ENCODE measurements around the gene BTN1A1. TPM values are rescaled to one million over a fixed set of nuclear protein-coding genes. Genes with fewer than 3 reads are reported as not detected.
A peak's percentile ranks its signal among the peaks of the same experiment; 100 is the strongest.

BTN1A1 gene
- total RNA-seq, 1 donor from 2014 or later, result not detected

DNA sequence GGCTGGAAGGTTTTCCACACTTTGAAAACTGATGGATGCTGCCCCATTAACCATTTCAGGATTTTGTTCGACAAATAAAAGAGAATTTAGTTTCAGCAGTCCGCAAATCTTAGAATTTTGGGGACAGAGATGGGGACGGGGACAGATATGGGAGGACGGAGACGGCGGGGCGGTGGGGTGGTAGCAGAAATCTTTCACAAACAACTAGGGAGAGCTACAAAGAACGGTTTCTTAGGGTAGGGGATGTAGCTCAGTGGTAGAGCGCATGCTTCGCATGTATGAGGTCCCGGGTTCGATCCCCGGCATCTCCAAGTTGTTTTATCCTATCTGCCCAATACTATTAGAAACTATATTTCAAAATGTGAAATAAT lies 53.1 kb downstream of the BTN1A1 start:
- peak overlapping the region; percentile 43 for H2AFZ ChIP-seq (ENCODE audit: low read depth, low read length)
- no peak for FAIRE-seq
- DNase-seq (ENCODE audit: low read depth), result peak; percentile 46
- H3K27me3 ChIP-seq (ENCODE audit: insufficient read depth, low read length), result no peaks in the 10 kb centered on the region
- H3K9me3 ChIP-seq (ENCODE audit: insufficient read depth, low read depth, low read length), result no peaks in the 10 kb centered on the region
- H3K4me1 ChIP-seq (ENCODE audit: insufficient read depth, low read length), result peaks cover 6% of the 10 kb centered on the region
- H3K4me3 Mint-ChIP-seq (ENCODE audit: unreplicated experiment), result no peak overlapping the region
- no peaks in the 10 kb centered on the region for H3K79me2 ChIP-seq (ENCODE audit: insufficient read depth, low read length)
- no peak overlapping the region for H3K27ac Mint-ChIP-seq (ENCODE audit: unreplicated experiment)
- peak overlapping the region; percentile 86 for H3K4me2 ChIP-seq (ENCODE audit: low read length)
- no peaks in the 10 kb centered on the region for H3K9me3 Mint-ChIP-seq (ENCODE audit: unreplicated experiment)
- no peaks in the 10 kb centered on the region for H4K20me1 ChIP-seq (ENCODE audit: insufficient read depth, low read length)
- TF ChIP-seq, protein P1, sequence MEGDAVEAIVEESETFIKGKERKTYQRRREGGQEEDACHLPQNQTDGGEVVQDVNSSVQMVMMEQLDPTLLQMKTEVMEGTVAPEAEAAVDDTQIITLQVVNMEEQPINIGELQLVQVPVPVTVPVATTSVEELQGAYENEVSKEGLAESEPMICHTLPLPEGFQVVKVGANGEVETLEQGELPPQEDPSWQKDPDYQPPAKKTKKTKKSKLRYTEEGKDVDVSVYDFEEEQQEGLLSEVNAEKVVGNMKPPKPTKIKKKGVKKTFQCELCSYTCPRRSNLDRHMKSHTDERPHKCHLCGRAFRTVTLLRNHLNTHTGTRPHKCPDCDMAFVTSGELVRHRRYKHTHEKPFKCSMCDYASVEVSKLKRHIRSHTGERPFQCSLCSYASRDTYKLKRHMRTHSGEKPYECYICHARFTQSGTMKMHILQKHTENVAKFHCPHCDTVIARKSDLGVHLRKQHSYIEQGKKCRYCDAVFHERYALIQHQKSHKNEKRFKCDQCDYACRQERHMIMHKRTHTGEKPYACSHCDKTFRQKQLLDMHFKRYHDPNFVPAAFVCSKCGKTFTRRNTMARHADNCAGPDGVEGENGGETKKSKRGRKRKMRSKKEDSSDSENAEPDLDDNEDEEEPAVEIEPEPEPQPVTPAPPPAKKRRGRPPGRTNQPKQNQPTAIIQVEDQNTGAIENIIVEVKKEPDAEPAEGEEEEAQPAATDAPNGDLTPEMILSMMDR (IDR thresholded peaks at IDR 0.05; ENCODE audit: insufficient read depth, low read depth, low read length), result no peak
- TF ChIP-seq EZH2 (IDR thresholded peaks at IDR 0.05; ENCODE audit: insufficient read depth, low read length), result no peak
- peak overlapping the region; percentile 48 for H3K9ac ChIP-seq (ENCODE audit: low read length)
- peak overlapping the region; percentile 62 for H3K27ac ChIP-seq (ENCODE audit: low read depth, low read length)
- no peaks in the 10 kb centered on the region for H3K27me3 Mint-ChIP-seq (ENCODE audit: low read depth, unreplicated experiment)
- no peaks in the 10 kb centered on the region for H3K36me3 Mint-ChIP-seq (ENCODE audit: low read depth, unreplicated experiment)
- H3K4me3 ChIP-seq (ENCODE audit: insufficient read depth, low read depth, low read length), result peak overlapping the region; percentile 54
- no peaks in the 10 kb centered on the region for H3K36me3 ChIP-seq (ENCODE audit: insufficient read depth, low read length)
- H3K4me1 Mint-ChIP-seq (ENCODE audit: low read depth, unreplicated experiment), result peaks cover 4% of the 10 kb centered on the region

DNA sequence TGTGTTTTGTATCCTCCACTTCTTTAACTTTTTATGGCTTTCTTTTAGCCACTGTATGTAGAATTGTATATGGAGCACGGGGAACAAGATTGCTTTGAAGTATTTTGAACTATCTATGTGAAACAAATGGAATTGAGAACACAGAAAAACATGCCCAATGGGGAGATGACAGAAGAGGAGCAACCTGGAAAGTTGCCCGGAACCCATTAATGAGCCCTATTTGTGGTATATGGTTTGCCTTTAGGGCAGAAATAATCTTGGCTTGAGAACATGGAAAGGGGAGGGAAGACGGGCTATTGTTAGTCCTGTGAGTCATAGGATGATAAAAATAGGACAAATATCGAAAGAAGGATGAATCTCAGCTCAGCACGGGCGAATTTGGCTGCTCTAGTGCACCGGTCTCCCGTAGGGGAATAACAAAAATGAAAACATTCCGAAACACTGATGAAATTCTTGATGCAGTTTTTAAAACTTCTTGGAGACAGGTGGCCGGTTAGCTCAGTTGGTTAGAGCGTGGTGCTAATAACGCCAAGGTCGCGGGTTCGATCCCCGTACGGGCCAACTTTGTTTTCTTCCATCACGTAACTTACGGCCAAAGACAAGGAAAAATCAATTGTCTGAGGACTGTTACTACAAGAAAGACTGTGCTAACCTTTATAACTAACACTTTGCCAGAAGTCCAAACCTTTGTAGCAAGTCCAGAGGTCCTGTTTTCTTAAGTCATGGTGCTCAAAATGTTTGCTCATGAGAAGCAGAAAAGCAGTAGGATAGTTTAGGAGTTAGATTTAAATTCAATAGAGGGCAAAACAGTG lies 53.7 kb downstream of the BTN1A1 start:
- TF ChIP-seq, protein P1 (IDR thresholded peaks at IDR 0.05; ENCODE audit: insufficient read depth, low read depth, low read length), result no peak
- no peak for TF ChIP-seq EZH2 (IDR thresholded peaks at IDR 0.05; ENCODE audit: insufficient read depth, low read length)
- peak; percentile 47 for FAIRE-seq

GRCh38 chr6:26554447-26554696 lies 54.3 kb downstream of the BTN1A1 start:
- H3K9me3 ChIP-seq (ENCODE audit: insufficient read depth, low read depth, low read length), result no peaks in the 10 kb centered on the region
- H3K4me3 Mint-ChIP-seq (ENCODE audit: unreplicated experiment), result no peak overlapping the region
- H3K4me3 ChIP-seq (ENCODE audit: insufficient read depth, low read depth, low read length), result peak overlapping the region; percentile 63
- peaks cover 4% of the 10 kb centered on the region for H3K4me1 Mint-ChIP-seq (ENCODE audit: low read depth, unreplicated experiment)
- DNase-seq (ENCODE audit: low read depth), result no peak
- no peaks in the 10 kb centered on the region for H3K9me3 Mint-ChIP-seq (ENCODE audit: unreplicated experiment)
- no peaks in the 10 kb centered on the region for H3K36me3 Mint-ChIP-seq (ENCODE audit: low read depth, unreplicated experiment)
- peak overlapping the region; percentile 86 for H3K4me2 ChIP-seq (ENCODE audit: low read length)
- H3K36me3 ChIP-seq (ENCODE audit: insufficient read depth, low read length), result no peaks in the 10 kb centered on the region
- no peak for TF ChIP-seq EZH2 (IDR thresholded peaks at IDR 0.05; ENCODE audit: insufficient read depth, low read length)
- TF ChIP-seq, protein P1 (IDR thresholded peaks at IDR 0.05; ENCODE audit: insufficient read depth, low read depth, low read length), result no peak
- no peak overlapping the region for H2AFZ ChIP-seq (ENCODE audit: low read depth, low read length)
- H3K27ac Mint-ChIP-seq (ENCODE audit: unreplicated experiment), result no peak overlapping the region
- H3K79me2 ChIP-seq (ENCODE audit: insufficient read depth, low read length), result no peaks in the 10 kb centered on the region
- peaks cover 6% of the 10 kb centered on the region for H3K4me1 ChIP-seq (ENCODE audit: insufficient read depth, low read length)
- H4K20me1 ChIP-seq (ENCODE audit: insufficient read depth, low read length), result no peaks in the 10 kb centered on the region
- H3K27ac ChIP-seq (ENCODE audit: low read depth, low read length), result peak overlapping the region; percentile 21
- no peaks in the 10 kb centered on the region for H3K27me3 Mint-ChIP-seq (ENCODE audit: low read depth, unreplicated experiment)
- H3K9ac ChIP-seq (ENCODE audit: low read length), result peak overlapping the region; percentile 63
- no peak for FAIRE-seq
- H3K27me3 ChIP-seq (ENCODE audit: insufficient read depth, low read length), result no peaks in the 10 kb centered on the region

More for the DNA sequence above, 53.7 kb downstream of the BTN1A1 start:
- no peaks in the 10 kb centered on the region for H3K9me3 Mint-ChIP-seq (ENCODE audit: unreplicated experiment)
- no peaks in the 10 kb centered on the region for H3K79me2 ChIP-seq (ENCODE audit: insufficient read depth, low read length)
- no peaks in the 10 kb centered on the region for H3K27me3 ChIP-seq (ENCODE audit: insufficient read depth, low read length)
- no peak overlapping the region for H3K4me3 Mint-ChIP-seq (ENCODE audit: unreplicated experiment)
- H3K4me2 ChIP-seq (ENCODE audit: low read length), result peak overlapping the region; percentile 86
- peak; percentile 90 for DNase-seq (ENCODE audit: low read depth)
- peaks cover 6% of the 10 kb centered on the region for H3K4me1 ChIP-seq (ENCODE audit: insufficient read depth, low read length)
- peaks cover 4% of the 10 kb centered on the region for H3K4me1 Mint-ChIP-seq (ENCODE audit: low read depth, unreplicated experiment)
- H3K27ac ChIP-seq (ENCODE audit: low read depth, low read length), result peak overlapping the region; percentile 62
- peak overlapping the region; percentile 63 for H3K9ac ChIP-seq (ENCODE audit: low read length)
- no peaks in the 10 kb centered on the region for H3K36me3 ChIP-seq (ENCODE audit: insufficient read depth, low read length)
- H3K27me3 Mint-ChIP-seq (ENCODE audit: low read depth, unreplicated experiment), result no peaks in the 10 kb centered on the region
- H3K36me3 Mint-ChIP-seq (ENCODE audit: low read depth, unreplicated experiment), result no peaks in the 10 kb centered on the region
- no peaks in the 10 kb centered on the region for H3K9me3 ChIP-seq (ENCODE audit: insufficient read depth, low read depth, low read length)
- H3K4me3 ChIP-seq (ENCODE audit: insufficient read depth, low read depth, low read length), result peak overlapping the region; percentile 63
- no peak overlapping the region for H2AFZ ChIP-seq (ENCODE audit: low read depth, low read length)
- H3K27ac Mint-ChIP-seq (ENCODE audit: unreplicated experiment), result no peak overlapping the region
- no peaks in the 10 kb centered on the region for H4K20me1 ChIP-seq (ENCODE audit: insufficient read depth, low read length)

Measured in astrocyte (in vitro differentiated cells and primary cell).